ENCODE measurements around the gene PIGK.
"Not testable (repeated sequence)": the region's sequence is repeated elsewhere in the genome, so short reads cannot be mapped to it uniquely, and the experiment has no call there.

GRCh38 chr1:77159706-77160105 lies 59.5 kb downstream of the PIGK start:
- TF ChIP-seq, protein P1, sequence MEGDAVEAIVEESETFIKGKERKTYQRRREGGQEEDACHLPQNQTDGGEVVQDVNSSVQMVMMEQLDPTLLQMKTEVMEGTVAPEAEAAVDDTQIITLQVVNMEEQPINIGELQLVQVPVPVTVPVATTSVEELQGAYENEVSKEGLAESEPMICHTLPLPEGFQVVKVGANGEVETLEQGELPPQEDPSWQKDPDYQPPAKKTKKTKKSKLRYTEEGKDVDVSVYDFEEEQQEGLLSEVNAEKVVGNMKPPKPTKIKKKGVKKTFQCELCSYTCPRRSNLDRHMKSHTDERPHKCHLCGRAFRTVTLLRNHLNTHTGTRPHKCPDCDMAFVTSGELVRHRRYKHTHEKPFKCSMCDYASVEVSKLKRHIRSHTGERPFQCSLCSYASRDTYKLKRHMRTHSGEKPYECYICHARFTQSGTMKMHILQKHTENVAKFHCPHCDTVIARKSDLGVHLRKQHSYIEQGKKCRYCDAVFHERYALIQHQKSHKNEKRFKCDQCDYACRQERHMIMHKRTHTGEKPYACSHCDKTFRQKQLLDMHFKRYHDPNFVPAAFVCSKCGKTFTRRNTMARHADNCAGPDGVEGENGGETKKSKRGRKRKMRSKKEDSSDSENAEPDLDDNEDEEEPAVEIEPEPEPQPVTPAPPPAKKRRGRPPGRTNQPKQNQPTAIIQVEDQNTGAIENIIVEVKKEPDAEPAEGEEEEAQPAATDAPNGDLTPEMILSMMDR (IDR thresholded peaks at IDR 0.05): not testable (repeated sequence)
- not testable (repeated sequence) for TF ChIP-seq ZFX (IDR thresholded peaks at IDR 0.05; ENCODE audit: borderline replicate concordance)

Data from 22Rv1 (cell line).